DMS153 treated with DMSO at 0.1 percent for 48 hours (cell line): ENCODE data around the gene AMBP.
"Not testable (repeated sequence)": the region's sequence is repeated elsewhere in the genome, so short reads cannot be mapped to it uniquely, and the experiment has no call there.

Experiments used
- DNase-seq: peaks from one replicate; lab custom pipeline; 2025; ENCODE audit not compliant: unreplicated experiment; lab: John Stamatoyannopoulos, UW

Gene AMBP

DNA sequence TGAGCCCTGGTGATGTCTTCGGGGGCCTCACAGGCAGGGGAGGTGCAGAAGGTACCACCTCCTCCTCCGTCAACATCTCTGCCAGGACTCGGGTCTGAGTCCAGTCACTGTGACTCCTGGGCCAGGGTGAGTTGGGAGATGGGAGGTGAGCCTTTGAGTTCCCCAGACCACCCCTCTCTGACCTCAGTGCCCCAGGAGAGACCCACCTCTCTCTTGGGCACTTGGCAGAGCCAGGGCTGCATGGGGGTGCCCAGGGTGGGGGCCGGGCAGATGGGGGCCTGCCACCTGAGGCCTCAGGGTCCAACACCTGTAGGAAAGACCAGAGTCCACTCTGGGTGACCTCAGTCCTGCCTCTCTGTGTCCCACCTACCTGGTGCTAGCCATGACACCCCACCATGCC lies 14.2 kb upstream of the AMBP start:
- DNase-seq = no peak

DNA sequence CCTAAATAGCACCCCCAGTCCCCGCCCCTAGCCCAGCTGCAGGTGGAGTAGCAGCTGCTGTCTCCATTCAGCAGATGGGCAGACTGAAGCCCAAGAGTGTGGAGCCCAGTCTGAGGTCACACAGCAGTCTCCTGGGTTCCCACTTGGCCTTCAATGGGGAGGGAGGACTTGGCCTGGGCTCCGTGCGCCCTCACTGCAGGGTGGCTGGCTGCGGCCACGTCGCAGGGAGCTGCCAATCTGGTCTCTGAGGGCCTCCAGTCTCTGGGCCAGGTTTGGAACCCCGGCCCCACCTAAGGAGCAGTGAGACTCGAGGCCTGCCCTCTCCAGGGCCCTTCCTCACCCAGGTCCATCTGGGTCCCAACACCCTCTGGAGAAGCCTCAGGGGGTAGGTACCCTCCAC lies 13.6 kb upstream of the AMBP start:
- DNase-seq = no peak

DNA sequence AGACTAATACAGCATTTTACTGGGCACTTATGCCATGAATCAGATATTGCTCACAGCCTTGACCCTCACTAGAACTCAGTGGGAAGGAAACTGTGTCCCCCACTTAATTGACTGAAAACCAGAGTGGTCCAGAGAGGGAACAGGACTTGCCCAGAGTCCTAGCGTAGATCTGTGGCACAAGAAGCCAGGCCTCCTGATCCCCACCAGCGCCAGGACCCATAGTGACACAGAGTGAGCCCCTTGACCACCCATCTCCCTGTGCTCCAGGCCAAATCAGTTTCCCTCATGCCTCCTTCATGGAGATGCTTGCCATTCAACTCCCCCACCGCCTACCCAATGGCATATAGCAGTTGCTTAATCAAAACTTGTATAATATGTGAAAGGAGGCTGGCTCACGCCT lies 12.7 kb upstream of the AMBP start:
- DNase-seq = no peak

DNA sequence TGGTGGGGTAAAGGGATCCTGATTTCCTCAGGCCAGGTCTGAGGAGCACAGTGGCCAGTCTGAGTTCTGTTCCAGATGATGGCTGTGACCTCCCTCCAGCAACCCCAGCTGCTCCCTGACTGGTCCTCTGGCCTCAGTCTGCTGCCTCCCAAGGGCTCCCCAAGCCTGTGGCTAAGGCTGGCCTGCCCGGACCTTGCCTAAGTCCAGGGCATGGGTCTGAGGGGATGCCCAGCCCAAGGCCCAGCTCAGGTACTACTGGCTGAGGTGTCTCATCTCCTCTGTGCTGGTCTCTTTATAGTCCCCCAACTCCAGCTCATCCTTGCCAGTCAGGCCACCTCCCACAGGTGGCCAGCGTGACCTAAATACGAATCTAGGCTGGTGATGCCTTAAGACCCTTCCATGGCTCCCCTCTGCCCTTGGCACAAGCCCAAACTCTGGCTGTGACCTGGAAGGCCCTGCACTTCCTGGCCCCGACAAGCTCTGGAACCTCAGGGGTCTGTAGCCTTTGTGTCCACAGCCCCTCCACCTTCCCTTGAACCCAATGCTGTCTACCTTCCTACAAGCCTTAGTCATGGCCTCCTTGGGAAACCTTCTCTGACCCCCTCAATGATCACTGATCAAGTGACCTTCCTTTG lies 11.2 kb upstream of the AMBP start:
- DNase-seq = no peak

DNA sequence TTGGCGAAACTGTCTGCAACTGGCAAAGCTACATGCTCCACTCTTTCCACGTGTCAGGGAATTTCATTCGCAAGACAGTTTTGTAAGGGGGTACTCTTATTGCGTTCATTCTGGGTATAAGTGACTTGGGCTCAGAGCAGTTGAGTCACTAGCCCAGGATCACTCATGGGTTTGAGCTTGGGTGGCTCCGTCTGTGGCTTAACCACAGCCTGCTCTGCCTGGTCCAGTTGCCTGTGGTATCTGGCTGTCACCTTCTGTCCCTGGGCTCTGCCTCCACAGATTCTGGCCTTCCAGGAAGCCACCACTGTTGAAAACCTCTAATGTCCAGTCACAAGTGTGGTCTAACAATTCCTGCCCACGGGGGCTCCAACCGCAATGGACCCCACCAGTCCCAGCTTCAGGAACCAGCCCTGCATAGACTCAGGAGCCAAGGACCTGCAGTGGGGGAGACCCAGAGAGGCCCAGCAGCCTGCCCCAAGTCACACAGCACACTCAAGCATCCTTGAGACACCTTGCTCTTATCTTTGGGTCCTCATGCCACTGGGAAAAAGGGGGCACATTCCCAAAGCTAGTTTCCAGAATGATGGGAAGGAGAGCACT lies 10.6 kb upstream of the AMBP start:
- DNase-seq = no peak

DNA sequence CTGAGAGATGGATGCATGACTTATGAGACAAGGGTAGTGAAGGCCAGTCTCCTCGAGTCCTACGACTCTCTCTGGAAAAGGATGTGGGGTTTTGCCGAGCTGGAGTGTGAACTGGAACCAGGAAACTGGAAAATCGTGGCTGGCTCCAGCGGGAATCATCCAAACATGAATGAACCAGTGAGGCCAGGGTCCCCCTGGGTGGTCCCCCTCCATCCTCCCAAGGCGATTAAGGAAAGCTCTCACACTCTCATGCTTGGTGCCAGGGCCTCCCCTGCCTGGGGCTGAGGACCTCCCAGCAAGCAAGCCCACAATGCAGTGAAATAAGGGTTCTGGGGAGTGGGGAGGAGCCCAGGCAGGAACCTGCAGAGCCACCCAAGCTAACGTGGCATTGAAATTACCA lies 9.6 kb upstream of the AMBP start:
- no peak for DNase-seq

DNA sequence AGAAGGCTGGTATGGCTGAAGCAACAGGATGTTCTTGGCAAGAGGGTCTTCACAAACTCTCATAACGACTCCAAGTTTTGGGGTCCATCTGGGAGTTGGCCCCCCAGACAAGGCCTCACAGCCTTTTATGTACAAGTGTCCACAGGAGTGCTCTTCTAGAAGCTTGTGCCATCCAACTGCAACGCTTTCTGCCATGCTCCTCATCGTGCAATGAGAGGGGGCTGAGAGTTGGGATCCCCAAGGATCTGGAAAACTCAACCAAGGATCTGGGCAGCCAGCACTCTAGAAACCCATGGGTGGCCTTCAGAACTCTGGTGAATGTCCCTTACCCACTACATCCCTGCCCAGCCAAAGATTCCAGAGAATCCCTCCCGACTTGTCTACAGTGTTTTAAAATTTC lies 8.5 kb upstream of the AMBP start:
- DNase-seq = no peak

DNA sequence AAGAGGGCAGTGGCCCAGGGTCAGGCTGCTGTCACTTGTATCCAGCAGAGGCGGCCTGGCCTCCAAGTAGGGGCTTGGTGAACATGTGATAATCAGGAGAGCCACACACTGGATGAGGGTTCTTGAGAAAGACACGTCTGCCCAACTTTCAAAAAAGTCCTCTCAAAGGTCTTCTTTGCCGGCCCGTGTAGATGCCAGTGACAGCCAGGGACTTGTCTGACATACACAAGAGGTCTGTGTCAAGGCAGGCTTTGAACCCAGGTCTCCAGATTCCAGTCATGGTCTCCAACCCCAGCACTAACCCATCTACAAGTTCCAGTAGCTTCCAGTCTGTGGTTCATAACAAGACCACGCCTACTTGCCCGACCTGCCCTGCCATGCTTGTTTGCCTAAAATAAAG lies 7.9 kb upstream of the AMBP start:
- DNase-seq = no peak

DNA sequence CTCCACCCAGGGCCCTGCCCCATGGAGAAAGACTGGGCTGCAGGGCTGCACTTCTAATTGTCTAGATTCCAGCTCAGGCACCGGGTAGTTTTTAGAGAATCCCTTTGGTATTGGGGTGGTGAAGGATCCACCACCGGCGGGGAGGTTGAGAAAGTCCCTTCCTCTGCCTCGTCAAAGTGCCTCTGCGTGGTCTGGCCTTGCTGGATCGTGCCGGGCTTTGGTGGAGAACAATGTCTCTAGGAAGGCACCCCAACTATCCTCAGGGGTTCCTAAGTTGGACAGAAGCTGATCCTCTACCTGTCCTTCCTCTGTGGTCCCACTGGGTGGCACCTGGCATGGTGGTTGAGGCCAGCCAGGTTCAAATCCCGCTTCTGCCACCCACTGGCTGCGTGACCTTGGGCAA lies 7.3 kb upstream of the AMBP start:
- no peak for DNase-seq

DNA sequence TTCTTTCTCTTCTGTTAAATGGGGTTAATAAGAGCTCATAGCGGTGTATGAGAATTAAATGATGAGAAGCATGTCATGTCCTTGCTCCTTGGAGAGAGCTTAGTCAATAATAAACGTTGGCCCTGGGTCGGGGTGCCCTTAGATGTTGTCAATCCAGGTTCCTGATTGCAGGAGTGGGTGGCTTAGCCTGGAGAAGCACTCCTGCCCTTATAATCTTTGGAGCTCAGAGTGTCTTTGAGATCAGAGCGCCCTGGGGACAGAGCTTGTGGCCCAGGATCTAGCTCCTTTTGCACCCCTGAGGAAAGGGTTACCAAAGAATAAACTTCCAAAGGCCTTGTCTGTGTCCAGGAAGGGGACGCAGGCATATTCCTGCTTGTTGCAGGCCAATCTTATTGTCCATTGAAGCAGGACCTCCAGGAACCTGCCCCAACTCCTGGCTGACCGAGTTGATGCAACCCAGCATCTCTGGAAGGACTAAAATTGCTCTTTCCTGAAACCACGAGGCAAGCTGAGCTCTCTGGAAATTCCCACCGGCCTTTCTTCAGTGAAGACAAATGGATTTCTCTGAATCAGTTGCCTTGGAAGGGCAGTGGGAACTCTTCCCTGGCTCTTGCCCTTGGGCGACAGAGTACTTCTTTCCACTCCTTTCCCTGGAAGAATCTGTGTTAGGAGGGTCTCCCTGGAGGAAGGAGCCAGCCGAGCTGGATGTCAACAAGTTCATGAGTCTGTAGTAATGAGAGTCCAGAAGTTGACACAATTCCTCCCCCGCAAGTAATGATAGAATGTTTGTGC lies 6.4 kb upstream of the AMBP start:
- no peak for DNase-seq

DNA sequence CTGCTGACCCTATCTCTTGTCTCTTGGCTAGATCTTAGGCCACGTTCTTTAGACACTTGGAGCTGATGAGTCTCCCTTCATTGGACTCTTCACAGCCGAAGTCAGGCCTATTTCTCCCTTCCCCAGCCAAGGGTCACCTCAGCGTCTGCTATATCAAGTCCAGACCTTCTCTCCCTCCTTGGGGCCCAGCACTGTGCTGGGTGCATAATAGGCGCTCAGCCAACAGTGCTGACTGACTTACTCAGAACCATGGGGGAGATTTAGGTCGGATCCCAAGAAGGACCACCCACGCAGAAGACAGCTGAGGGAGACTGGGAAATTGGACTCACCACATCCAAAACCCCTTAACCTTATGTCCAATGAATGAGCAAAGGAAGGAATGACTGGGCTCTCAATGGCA lies 5.6 kb upstream of the AMBP start:
- no peak for DNase-seq

DNA sequence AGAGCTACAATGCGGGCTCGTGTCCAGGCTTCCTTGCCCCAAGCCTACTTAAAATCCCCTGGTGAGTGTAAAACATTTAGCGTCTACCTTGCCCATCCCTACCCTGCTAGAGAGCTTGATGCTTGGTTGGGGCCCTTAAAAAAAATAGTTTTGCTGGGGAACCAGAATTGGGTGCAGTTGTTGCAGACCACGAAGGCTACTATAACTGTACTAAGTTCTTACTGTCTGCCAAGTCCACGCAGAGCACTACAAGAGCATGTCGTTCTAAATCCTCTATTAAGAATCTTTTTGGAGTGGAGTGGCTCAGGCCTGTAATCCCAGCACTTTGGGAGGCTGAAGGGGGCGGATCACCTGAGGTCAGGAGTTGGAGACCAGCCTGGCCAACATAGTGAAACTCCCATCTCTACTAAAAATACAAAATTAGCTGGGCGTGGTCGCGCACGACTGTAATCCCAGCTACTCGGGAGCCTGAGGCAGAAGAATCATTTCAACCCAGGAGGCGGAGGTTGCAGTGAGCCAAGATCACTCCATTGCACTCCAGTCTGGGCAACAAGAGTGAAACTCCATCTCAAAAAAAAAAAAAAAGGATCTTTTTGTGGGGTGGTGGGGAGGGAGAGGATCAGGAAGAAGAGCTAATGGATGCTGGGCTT lies 4.8 kb upstream of the AMBP start:
- not testable (repeated sequence) for DNase-seq

DNA sequence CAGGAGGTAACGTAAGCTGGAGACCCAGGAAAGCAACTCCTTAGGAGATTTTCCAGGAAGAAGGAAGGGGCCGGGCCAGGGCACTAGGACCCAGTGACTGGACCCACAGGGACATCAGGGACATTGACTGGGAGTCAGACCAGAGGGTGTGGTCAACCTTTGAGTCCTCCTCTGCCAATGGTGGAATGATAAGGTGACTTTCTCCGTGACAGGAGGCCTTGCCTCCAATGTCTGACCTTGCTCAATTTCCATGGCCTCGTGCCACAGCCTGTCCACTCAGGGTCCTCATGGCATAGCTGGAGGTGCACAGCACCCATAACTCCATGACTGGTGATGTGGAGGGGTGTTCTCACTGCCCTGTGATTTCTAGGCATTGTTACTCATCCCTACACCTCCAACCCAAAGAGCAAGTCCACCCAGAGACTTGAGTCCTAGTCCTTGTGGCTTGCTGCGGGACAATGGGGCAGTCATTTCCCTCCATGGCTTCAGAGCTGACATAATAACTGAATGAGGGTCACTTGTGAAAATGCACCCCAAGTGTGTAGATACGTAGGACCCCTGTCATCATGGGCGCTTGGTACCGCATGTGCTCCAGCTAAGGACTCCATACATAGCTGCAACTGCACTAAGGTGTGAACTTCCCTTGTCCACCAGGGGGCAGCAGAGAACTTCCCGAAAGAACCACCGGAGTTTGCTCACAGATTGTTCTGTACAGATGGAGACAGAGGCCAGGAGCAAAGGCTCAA lies 4.1 kb upstream of the AMBP start:
- peak; percentile 57 for DNase-seq

DNA sequence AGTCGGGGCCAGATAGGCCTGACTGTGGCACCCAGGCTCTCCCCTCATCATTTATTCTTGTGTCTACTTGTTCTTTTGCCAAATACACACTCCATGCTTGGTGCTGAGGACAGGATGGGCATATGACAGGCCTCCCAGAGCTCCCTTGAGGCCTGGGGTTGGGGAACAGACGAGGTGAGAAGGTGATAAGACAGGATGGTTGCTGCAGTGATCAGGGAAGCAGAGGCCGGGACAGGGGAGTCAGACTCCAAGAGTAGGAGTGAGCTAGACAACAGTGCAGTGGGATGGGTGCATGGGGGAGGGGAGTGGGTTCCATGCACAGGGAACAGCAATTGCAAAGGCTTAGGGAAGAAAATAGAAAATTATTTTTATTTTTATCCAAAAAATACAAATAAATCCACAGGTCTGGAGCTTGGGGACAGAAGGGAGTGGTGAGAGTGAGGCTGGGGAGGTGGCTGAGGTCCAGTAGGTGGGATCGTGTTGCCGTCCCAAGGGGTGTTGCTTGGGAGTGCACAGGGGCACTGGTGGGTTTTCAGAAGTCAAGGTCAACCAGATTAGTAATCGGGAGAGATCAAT lies 3.4 kb upstream of the AMBP start:
- DNase-seq = no peak

DNA sequence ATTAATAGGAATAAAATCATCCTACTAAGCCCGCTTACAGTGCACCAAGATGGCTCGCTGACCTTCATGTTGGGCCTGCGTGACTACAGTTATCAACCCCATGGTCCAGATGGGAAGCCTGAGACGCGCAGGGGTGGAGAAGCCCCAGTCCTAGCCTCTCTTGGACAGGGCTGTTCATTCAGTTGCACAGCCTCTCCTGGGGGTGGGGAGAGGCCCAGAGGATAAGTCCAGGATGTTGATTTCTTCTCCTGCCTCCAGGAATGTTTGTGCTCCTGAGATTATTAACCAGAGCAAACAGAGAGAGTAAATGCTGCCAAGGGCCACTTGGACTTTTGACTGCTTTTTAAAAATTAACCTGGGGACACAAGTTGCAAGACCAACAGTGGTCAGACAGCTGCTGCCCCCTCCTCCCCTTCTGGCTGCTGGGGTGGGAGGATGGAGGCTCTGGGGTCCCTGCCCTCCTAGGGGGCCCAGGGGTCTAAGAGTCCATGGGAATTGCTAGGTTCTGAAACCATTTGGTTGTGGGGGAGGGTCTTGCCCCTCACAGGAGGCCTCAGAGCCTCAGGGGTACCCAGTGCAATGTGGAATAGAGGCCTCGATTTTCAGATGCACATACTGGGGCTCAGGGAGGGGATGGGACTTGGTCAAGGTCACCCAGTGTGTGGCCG lies 2.8 kb upstream of the AMBP start:
- no peak for DNase-seq

DNA sequence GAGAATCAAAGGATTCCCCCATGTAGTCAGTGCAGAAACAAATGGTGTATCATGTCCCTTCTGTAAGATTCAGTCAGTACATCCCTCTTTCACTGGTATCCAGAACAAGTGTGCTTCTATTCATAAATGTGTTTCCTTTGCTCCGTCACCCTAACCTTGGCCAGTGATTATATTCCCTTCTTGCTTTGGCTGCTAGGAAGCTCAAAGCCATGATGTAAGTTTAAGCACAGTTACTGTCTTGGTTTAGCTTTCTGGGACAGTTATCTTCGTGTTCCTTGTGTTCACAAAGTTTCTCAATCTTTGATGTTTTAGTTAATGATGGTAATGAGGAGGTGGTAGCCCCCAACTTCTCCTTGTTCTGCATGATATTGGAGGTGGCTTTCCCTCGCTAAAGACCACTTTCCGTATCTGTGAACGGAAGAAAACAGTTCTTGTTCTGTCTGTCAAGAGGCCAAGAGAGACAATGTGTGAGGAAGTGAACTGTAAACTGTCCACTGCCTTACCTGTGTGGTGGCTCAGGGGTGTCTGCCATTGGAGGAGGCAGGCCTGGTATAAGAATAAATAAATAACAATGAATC lies 2.2 kb upstream of the AMBP start:
- DNase-seq = no peak

DNA sequence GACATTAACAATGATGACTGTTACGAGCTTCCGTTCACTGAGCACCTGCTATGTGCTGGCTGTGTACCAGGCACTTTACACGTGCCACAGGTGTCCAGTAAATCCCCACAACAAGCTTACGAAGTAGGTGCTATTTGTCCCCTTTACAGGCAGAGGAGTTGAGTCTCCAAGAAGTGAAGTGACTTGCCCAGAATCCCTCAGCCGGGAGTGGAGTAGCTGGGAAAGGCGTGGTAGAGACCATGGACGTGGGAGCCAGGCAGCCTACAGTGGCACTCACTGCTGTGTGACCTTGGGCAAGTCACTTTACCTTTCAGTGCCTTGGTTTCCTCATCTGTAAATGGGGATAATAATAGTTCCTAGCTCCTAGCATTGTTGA lies 669 bp upstream of the AMBP start:
- DNase-seq = no peak

DNA sequence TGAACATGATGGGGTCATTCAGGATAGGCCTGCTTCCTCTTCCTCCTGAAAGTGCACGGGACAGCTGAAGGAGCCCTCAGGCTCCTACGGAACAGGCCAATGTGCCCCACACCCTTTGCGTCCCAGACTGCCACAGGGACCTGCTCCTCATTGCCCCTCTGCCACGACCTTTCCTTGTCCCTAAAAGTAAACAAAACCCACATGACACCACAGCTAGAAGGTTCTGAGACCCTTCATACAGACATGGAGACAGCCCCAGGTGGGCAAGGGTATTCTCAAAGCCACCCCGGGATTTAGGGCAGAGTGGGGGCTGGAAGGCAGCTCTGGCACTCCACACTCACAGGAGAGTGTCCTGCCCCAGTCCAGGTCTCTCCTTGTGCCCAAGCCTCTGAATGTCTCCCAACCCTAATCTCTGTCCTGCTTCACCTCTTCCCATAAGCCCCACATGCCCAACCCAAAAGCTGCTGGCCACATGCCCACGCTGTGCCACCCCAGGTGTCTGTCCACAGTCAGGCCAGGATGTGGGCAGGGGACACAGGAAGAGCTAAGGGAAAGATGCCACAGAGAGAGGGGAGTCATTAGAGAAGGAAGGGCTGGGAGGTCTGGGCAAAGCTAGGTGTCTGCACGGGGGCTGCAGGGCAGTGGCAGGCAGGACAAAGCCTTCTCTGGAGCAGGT lies 800 bp downstream of the AMBP start:
- no peak for DNase-seq
